ENCODE results near the gene CFL1.

Gene CFL1

GRCh38 chr11:65870706-65871681, 13.0 kb upstream of the CFL1 start:
- DNase-seq (ENCODE audit: low read depth in 2 of 3, low spot score in 1 of 3), result no peak

DNA sequence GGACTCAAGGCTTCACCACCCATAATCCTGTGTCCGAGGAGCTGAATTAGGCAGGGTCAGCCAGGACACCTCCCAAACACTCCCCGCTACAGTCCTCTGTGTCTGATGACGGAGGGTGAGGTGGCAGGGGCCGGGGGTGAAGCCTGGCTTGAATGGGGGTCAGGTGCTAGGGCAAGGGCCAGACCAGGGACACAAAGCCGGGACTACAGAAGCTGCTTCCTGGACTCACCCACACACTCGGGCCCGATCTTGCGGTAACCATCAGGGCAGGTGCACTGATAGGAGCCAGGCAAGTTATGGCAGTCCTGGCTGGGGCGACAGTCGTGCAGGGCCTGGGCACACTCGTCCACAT, 12.3 kb upstream of the CFL1 start:
- no peak for DNase-seq (ENCODE audit: low read depth in 2 of 3, low spot score in 1 of 3)

- no peak for DNase-seq (ENCODE audit: low read depth in 2 of 3, low spot score in 1 of 3)
These were observed 11.8 kb upstream of the CFL1 start for GRCh38 chr11:65869643-65870306.

GRCh38 chr11:65868907-65869306, 10.9 kb upstream of the CFL1 start:
- DNase-seq (ENCODE audit: low read depth in 2 of 3, low spot score in 1 of 3), result no peak

DNA sequence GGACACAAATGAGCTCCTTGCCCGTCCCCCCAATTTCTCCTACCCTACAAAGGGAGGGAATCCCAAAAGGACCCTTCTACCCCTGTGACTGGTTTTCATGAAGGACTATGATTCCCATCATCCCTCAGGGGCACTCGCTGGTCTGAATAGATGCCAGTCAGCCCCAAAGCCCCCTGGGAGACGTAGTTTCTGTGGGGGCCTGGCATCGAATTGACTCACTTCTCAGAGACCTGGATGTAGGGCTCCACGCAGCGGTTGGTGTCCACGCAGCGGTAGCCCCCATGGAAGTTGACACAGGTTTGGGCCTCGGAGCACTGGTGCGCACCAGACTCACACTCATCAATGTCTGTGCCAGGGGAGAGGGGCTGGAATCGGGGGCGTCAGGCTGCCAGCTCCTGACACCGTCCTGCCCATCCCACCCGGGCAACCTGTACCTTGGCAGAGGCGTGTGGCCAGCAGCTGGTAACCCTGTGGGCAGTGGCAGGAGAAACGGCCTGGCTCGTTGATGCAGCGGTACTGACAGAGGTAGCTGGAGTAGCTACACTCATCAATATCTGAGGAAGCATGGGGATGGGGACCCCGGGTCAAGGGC, 10.2 kb upstream of the CFL1 start:
- DNase-seq (ENCODE audit: low read depth in 2 of 3, low spot score in 1 of 3), result no peak

DNA sequence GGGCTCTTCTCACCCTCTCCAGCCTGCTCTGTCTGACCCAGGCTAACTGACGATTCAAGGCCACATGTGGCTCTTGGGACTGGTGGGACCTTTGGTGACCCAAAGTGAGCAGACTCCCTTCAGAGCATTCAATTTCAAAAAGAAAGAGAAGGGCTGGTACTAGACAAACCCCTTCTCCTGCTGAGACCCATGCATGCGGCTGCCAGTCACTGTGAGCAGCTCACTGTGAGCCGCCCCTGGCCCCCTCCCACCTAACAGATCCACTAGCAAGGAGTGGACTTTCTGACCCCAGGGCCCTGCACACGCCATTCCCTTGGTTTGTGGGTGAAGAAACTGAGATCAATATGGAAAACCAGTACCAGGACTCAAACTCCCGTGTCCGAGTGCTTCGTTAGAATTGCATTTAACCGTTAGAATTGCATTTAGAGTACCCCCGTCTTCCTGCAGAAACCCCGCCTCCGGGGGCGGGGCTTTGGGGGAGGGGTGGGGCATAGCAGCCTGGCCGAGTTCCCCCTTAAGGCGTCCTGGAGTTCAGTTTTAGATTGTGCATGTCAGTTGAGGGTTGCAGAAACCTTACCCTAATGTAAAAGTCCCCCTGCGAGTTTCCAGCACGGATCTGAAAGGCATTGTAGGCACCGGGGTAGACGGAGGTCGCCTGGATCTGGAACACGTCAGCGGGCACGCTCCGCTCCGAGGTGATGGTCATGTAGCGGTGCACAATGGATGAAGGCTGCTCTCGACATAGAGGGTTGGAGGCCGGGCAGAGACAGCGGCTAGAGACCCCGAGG, 9.5 kb upstream of the CFL1 start:
- no peak for DNase-seq (ENCODE audit: low read depth in 2 of 3, low spot score in 1 of 3)

GRCh38 chr11:65866509-65867283, 8.7 kb upstream of the CFL1 start:
- no peak for DNase-seq (ENCODE audit: low read depth in 2 of 3, low spot score in 1 of 3)

DNA sequence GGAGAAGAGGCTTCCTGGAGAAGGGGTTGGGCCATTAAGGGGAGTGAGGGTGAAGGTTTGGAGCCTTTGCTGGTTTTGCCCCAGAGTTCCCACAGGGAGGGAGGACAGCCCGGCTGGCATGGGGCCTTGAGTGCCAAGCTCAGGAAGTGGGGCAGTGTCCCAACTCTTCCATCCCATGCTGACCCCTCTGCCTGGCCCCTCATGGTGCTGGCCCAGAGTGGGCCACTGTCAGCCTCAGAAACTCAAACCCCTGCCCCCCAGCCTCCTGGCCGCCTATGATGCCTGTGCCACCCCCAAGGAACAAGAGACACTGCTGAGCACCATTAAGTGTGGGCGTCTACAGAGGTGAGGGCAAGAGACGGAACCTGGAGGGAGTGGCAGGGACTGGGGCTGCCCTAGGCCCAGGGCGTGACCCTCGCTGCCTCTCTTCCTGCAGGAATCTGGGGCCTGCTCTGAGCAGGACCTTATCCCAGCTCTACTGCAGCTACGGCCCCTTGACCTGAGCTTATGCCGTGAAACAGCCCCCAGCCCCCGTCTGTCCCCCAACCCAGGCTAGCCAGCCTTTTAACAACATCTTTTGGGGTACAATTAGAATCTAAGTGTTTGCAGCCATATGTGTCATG, 7.7 kb upstream of the CFL1 start:
- no peak for DNase-seq (ENCODE audit: low read depth in 2 of 3, low spot score in 1 of 3)

DNA sequence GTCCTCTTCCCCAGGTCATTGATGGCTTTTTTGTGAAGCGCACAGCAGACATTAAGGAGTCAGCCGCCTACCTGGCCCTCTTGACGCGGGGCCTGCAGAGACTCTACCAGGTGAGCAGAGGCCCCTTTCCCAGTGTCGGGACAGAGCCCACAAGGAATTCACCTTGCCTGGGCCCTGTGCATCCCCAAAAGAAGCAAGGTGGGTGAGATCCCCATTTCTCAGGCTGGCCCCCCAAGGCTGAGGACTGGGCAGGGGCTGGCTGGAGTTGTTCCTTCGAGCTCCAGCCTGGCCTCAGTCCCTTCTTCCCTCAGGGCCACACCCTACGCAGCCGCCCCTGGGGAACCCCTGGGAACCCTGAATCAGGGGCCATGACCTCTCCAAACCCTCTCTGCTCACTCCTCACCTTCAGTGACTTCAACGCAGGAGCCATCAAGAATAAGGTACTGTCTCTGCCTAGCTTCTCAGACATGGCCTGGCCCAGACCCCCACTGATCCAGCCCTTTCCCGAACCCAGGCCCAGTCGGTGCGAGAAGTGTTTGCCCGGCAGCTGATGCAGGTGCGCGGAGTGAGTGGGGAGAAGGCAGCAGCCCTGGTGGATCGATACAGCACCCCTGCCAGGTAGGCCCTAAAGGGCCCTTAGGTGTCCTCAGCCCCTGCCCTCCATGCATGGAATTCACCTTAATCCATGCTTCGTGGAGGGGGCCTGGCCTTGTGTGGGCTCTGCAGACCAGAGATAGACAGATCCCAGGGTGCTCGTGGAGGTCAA, 6.9 kb upstream of the CFL1 start:
- no peak for DNase-seq (ENCODE audit: low read depth in 2 of 3, low spot score in 1 of 3)

DNA sequence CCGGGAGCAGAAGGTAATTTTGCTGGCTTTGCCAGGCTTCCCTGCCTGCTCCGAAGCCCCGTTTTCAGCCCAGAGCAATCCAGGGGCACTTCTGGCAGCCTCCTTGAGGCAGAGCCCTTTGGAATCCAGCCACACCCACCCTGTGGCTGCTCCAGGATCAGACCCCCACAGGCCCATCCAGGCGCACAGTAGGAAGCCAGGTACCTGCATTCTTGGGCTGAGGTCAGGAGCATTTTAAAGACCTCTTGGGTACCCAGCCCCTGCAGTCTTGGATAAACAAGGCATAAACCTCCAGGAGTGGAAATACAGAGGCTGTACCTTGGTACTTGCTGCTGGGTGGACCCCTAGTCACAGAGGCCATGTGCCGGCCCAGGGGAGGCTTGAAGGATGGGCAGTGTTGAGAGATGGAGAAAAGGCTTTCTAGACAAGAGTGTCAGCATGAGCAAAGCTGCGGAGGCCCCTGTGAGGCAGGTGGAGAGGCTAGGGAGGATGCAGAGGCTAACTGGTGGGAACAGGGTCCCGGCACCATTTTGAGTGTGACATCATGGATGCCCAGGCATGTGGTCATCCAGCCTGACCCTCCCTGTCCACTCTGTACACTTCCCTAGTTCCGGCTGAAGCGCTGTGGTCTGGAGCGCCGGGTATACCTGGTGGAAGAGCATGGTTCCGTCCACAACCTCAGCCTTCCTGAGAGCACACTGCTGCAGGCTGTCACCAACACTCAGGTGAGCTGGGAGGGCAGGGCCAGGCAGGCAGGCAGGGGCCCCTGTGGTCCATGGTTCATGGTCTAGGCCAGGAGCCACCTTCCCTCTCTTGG, 6.1 kb upstream of the CFL1 start:
- no peak for DNase-seq (ENCODE audit: low read depth in 2 of 3, low spot score in 1 of 3)

DNA sequence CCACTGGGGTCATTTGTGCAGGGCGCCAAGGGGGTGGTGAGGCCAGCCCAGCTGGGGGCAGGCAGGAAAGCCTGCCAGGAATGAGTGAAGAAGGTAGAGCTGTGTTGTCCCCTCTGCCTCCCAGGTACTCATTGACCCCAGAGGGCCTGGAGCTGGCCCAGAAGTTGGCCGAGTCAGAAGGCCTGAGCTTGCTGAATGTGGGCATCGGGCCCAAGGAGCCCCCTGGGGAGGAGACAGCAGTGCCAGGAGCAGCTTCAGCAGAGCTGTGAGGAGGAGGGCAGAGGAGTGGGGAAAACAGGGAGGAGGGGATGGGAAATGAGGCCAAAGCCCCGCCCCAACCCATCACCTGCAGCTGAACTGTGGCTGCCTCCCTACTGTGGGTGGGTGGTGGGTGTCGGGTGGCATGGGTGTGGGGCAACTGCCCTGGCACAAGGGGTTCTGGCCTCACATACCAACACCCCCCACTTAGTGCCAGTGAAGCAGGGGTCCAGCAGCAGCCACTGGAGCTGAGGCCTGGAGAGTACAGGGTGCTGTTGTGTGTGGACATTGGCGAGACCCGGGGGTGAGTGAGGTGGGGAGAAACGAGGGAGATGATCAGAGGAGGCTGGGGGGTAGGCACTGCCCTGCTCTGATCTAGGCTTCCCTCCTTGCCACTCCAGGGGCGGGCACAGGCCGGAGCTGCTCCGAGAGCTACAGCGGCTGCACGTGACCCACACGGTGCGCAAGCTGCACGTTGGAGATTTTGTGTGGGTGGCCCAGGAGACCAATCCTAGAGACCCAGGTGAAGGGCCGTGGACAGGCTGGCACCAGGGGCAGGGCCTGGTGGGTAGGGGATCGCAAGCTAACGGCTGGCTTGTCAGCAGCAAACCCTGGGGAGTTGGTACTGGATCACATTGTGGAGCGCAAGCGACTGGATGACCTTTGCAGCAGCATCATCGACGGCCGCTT, 5.2 kb upstream of the CFL1 start:
- no peak for DNase-seq (ENCODE audit: low read depth in 2 of 3, low spot score in 1 of 3)

- DNase-seq (ENCODE audit: low read depth in 2 of 3, low spot score in 1 of 3), result no peak
These were observed 4.3 kb upstream of the CFL1 start for GRCh38 chr11:65862191-65862735.

DNA sequence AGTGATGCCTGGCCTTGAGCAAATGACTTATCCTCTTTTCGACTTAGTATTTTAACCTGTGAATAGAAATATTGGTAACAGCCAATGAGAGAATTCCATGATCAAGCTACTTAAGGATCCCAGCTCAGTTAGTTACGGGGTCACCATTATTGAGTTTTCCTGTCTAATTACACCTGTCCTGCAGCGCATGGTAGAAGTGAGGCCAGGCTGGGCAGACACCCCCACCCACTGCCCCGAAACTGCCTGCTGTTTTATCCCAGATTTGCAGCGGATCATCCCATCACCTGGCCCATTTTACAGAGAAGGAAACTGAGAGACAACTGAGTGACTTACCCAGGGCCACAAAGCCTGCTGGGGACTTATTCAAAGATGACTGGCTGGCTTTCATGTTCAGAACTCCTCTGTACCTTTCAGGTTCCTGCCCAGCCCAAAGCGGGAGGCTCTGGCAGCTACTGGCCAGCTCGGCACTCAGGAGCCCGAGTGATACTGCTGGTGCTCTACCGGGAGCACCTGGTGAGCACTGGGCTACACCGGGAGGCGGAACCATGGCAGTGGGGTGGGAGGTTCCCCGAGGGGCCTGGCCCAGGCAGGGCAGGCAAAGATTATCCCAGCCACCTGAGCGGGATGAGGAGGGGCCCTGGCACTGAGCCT, 3.7 kb upstream of the CFL1 start:
- no peak for DNase-seq (ENCODE audit: low read depth in 2 of 3, low spot score in 1 of 3)

GRCh38 chr11:65861165-65861505, 3.2 kb upstream of the CFL1 start:
- DNase-seq (ENCODE audit: low read depth in 2 of 3, low spot score in 1 of 3), result no peak

DNA sequence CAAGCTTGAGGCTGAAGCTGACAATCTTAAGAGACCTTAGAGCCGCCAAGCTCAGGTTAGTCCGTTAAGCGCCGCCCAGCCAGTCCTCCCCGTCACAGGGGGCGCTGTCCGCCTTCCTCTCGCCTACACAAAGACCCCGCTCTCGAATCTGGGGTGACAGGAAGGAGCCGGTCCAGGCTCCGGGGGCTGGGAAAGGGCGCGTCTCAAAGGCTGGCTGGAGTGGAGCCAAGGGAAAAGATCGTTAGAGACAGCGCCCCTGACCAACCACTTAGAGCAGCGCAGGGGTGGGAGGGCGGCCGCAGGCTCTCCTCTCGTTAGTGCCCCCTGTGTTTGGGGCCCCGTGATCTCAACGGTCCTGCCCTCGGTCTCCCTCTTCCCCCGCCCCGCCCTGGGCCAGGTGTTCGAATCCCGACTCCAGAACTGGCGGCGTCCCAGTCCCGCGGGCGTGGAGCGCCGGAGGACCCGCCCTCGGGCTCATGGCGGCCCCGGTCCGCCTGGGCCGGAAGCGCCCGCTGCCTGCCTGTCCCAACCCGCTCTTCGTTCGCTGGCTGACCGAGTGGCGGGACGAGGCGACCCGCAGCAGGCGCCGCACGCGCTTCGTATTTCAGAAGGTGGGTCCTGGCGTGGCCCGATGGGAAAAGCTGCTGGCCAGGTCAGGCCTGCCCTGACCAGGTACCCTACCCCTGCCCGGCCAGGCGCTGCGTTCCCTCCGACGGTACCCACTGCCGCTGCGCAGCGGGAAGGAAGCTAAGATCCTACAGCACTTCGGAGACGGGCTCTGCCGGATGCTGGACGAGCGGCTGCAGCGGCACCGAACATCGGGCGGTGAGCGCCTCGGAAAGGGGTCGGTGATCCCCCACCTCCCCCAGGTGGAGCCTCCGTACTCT, 2.5 kb upstream of the CFL1 start, which contains the start of gene MUS81:
Gene MUS81 (plus strand): TSS at position 156 of the 887 bp plus-strand sequence. CDS start 321 bp downstream, at position 477.
- peak; percentile 91 to 96 (median 93) for DNase-seq (ENCODE audit: low read depth in 2 of 3, low spot score in 1 of 3)

Measured in stimulated activated CD4-positive, alpha-beta T cell treated with anti-CD3 and anti-CD28 coated beads, Interleukin-12 subunit alpha, Interleukin-12 subunit beta, amount 100 ng/mL, for 48 hours (primary cell).